ENCODE data around the gene CACNA1E. TPM values are rescaled to one million over a fixed set of nuclear protein-coding genes. Genes with fewer than 3 reads are reported as not detected.

CACNA1E gene
- total and polyA plus RNA-seq, 2 of the 4 experiments (the other 2 are of a cell fraction) = not detected

DNA sequence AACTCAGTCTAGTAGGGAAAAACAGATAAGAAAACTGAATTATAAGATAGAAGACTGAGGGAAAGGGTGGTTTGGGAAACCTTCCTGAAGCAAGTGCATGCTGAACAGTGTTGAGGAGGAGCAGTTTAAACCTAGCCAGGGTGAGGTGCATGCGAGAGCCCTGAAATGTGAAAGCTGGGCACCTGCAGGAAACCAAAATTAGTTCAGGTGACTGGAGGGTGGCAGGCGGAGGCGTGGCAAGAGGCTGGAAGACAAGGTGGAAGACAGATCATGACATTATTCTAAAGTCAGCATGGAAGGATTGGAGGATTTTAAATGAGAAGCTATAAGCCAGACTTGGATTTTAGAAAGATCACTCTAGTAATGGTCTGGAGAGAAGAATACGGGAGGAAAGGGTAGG lies 75.1 kb downstream of the CACNA1E start:
- no peaks in the 10 kb centered on the region for H3K9me3 ChIP-seq (ENCODE audit: control insufficient read depth, insufficient read depth, low read length)
- no peak for TF ChIP-seq RFX5 (IDR thresholded peaks at IDR 0.05; ENCODE audit: low read depth, low read length)
- no peak for TF ChIP-seq MAZ (IDR thresholded peaks at IDR 0.05; ENCODE audit: borderline replicate concordance, low read depth, low read length)
- TF ChIP-seq MXI1 (IDR thresholded peaks at IDR 0.05; ENCODE audit: borderline replicate concordance, low read depth, low read length) = no peak
- no peak for TF ChIP-seq BHLHE40 (IDR thresholded peaks at IDR 0.05; ENCODE audit: low read depth, low read length)
- TF ChIP-seq, protein P1, sequence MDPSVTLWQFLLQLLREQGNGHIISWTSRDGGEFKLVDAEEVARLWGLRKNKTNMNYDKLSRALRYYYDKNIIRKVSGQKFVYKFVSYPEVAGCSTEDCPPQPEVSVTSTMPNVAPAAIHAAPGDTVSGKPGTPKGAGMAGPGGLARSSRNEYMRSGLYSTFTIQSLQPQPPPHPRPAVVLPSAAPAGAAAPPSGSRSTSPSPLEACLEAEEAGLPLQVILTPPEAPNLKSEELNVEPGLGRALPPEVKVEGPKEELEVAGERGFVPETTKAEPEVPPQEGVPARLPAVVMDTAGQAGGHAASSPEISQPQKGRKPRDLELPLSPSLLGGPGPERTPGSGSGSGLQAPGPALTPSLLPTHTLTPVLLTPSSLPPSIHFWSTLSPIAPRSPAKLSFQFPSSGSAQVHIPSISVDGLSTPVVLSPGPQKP (IDR thresholded peaks at IDR 0.05; ENCODE audit: borderline replicate concordance, low read depth, low read length) = no peak
- no peak for TF ChIP-seq NFE2L2 (IDR thresholded peaks at IDR 0.05; ENCODE audit: low read depth, low read length)
- ATAC-seq (ENCODE audit: low read depth) (no peak), DNase-seq (no peak)
- POLR2A ChIA-PET (ENCODE audit: unreplicated experiment) = no interaction called here
- H4K20me1 ChIP-seq (ENCODE audit: insufficient read depth, low read length) = no peaks in the 10 kb centered on the region
- no peak overlapping the region for H3K18ac ChIP-seq (ENCODE audit: low read depth, low read length)
- no peak overlapping the region for H2BK20ac ChIP-seq (ENCODE audit: low read depth, low read length)
- no peak overlapping the region for H3K14ac ChIP-seq (replicated peaks; ENCODE audit: low read depth, low read length)
- no peaks in the 10 kb centered on the region for H3K4me1 ChIP-seq (ENCODE audit: control insufficient read depth, insufficient read depth, low read length)
- CTCF ChIA-PET = no interaction called here
- no peak overlapping the region for H3K4ac ChIP-seq (ENCODE audit: low read depth, low read length)
- no peak overlapping the region for H3K4me2 ChIP-seq (ENCODE audit: low read depth, low read length)
- H3K27ac ChIP-seq (ENCODE audit: insufficient read depth, low read length) = no peak overlapping the region
- H2BK15ac ChIP-seq (ENCODE audit: low read depth, low read length) = no peak overlapping the region
- no peak overlapping the region for H4K5ac ChIP-seq (ENCODE audit: low read depth, low read length)
- no peak overlapping the region for H2AFZ ChIP-seq (replicated peaks; ENCODE audit: low read length, poor library complexity)
- BruUV-seq (replicated peaks) = no TSS peak
- H2AK9ac ChIP-seq (replicated peaks; ENCODE audit: low read depth, low read length, poor library complexity) = no peak overlapping the region
- H3K4me3 ChIP-seq (ENCODE audit: insufficient read depth, low read depth, low read length) = no peak overlapping the region
- H2BK120ac ChIP-seq (ENCODE audit: low read depth, low read length) = no peak overlapping the region
- H3K56ac ChIP-seq (ENCODE audit: extremely low read depth, insufficient read depth, low read length) = no peak overlapping the region
- no peak overlapping the region for H2AK5ac ChIP-seq (ENCODE audit: low read depth, low read length)
- intact Hi-C loops (cut with micrococcal nuclease) (no loop called here), in situ Hi-C loops (cut with MboI; ENCODE audit: low sequenced_read_pairs) (no loop called here), dilution Hi-C loops (cut with HindIII; ENCODE audit: low sequenced_read_pairs, unreplicated experiment) (no loop called here)
- no peak overlapping the region for H4K91ac ChIP-seq (ENCODE audit: insufficient read depth, low read depth, low read length)
- H4K8ac ChIP-seq (ENCODE audit: low read depth in 2 of 2, low read length in 2 of 2) = no peak overlapping the region
- H3K23ac ChIP-seq (ENCODE audit: low read depth, low read length) = no peak overlapping the region
- no peaks in the 10 kb centered on the region for H3K79me1 ChIP-seq (ENCODE audit: low read depth in 1 of 2, low read length in 2 of 2)
- WGBS, 2 experiments (ENCODE audit: extremely low coverage in 2 of 2, insufficient read length in 1 of 2) = 62% methylated on average over 3 of the region's 4 CpGs; no CpG with 5 or more reads in 1 of the 2 experiments
- H3K9me1 ChIP-seq (ENCODE audit: insufficient read depth, low read length) = no peaks in the 10 kb centered on the region
- H3K9ac ChIP-seq (ENCODE audit: low read depth, low read length) = no peak overlapping the region
- no peak overlapping the region for H2BK5ac ChIP-seq (ENCODE audit: low read depth, low read length, poor library complexity, severe bottlenecking)
- no peaks in the 10 kb centered on the region for H3K27me3 ChIP-seq (ENCODE audit: control insufficient read depth, insufficient read depth, low read length)
- no peaks in the 10 kb centered on the region for H3K36me3 ChIP-seq (ENCODE audit: control insufficient read depth, insufficient read depth, low read length)

Data from IMR-90 (cell line).